Neuron (in vitro differentiated cells): ENCODE results near the gene ERAP2.

ENCODE experiments used
- H2AFZ ChIP-seq: one replicate; pipeline ENCODE4 v1.6.1; 2013; ENCODE audit warnings: low read depth, mild to moderate bottlenecking, inconsistent platforms, low read length, moderate library complexity
- H3K27me3 ChIP-seq: one replicate; pipeline ENCODE4 v1.6.1; 2013; ENCODE audit warnings: low read length; ENCODE audit not compliant: insufficient read depth
- H3K36me3 ChIP-seq: one replicate; pipeline ENCODE4 v1.6.1; 2013; ENCODE audit warnings: low read length; ENCODE audit not compliant: insufficient read depth
- H3K4me1 ChIP-seq: one replicate; pipeline ENCODE4 v1.6.1; 2013; ENCODE audit warnings: low read length; ENCODE audit not compliant: insufficient read depth
- H3K4me3 ChIP-seq: 2 replicates; pipeline ENCODE4 v1.5.1; 2013; ENCODE audit warnings: mild to moderate bottlenecking, low read length, moderate library complexity
- H3K9me3 ChIP-seq: one replicate; pipeline ENCODE4 v1.6.1; 2013; ENCODE audit warnings: low read length

ERAP2 gene

GRCh38 chr5:96851312-96852062 is 24.8 kb upstream of the ERAP2 start:
- Histone ChIP-seq H3K4me3 (no peak overlapping the region), H3K27me3 (no peaks in the 10 kb centered on the region), H3K9me3 (no peaks in the 10 kb centered on the region), H2AFZ (peak overlapping the region; percentile 44), H3K36me3 (no peaks in the 10 kb centered on the region), H3K4me1 (peaks cover 10% of the 10 kb centered on the region)

GRCh38 chr5:96852759-96853158 is 23.5 kb upstream of the ERAP2 start:
- H3K4me1 ChIP-seq: peaks cover 10% of the 10 kb centered on the region
- H3K4me3 ChIP-seq: no peak overlapping the region
- H2AFZ ChIP-seq: no peak overlapping the region
- H3K27me3 ChIP-seq: no peaks in the 10 kb centered on the region
- H3K36me3 ChIP-seq: no peaks in the 10 kb centered on the region
- H3K9me3 ChIP-seq: no peaks in the 10 kb centered on the region

- Histone ChIP-seq H3K36me3 (no peaks in the 10 kb centered on the region), H3K4me3 (no peak overlapping the region), H2AFZ (no peak overlapping the region), H3K27me3 (no peaks in the 10 kb centered on the region), H3K9me3 (no peaks in the 10 kb centered on the region), H3K4me1 (peaks cover 10% of the 10 kb centered on the region)
Measured at GRCh38 chr5:96854067-96854466, 22.2 kb upstream of the ERAP2 start.

GRCh38 chr5:96855031-96855872 is 21.0 kb upstream of the ERAP2 start:
- peaks cover 10% of the 10 kb centered on the region for H3K4me1 ChIP-seq
- H3K9me3 ChIP-seq: no peaks in the 10 kb centered on the region
- H3K36me3 ChIP-seq: no peaks in the 10 kb centered on the region
- no peak overlapping the region for H3K4me3 ChIP-seq
- H2AFZ ChIP-seq: no peak overlapping the region
- no peaks in the 10 kb centered on the region for H3K27me3 ChIP-seq

- Histone ChIP-seq H3K36me3 (no peaks in the 10 kb centered on the region), H2AFZ (no peak overlapping the region), H3K4me1 (peaks cover 6% of the 10 kb centered on the region), H3K27me3 (no peaks in the 10 kb centered on the region), H3K9me3 (no peaks in the 10 kb centered on the region), H3K4me3 (no peak overlapping the region)
Measured at GRCh38 chr5:96856371-96856770, 19.9 kb upstream of the ERAP2 start.

- Histone ChIP-seq H2AFZ (no peak overlapping the region), H3K36me3 (no peaks in the 10 kb centered on the region), H3K27me3 (no peaks in the 10 kb centered on the region), H3K4me1 (no peaks in the 10 kb centered on the region), H3K4me3 (no peak overlapping the region), H3K9me3 (no peaks in the 10 kb centered on the region)
Measured at GRCh38 chr5:96857454-96857853, 18.8 kb upstream of the ERAP2 start.

- H2AFZ ChIP-seq: no peak overlapping the region
- H3K4me1 ChIP-seq: no peaks in the 10 kb centered on the region
- no peaks in the 10 kb centered on the region for H3K36me3 ChIP-seq
- H3K27me3 ChIP-seq: no peaks in the 10 kb centered on the region
- H3K9me3 ChIP-seq: no peaks in the 10 kb centered on the region
- no peak overlapping the region for H3K4me3 ChIP-seq
Measured at GRCh38 chr5:96857924-96858323, 18.4 kb upstream of the ERAP2 start.

- Histone ChIP-seq H2AFZ (no peak overlapping the region), H3K4me3 (no peak overlapping the region), H3K9me3 (no peaks in the 10 kb centered on the region), H3K4me1 (no peaks in the 10 kb centered on the region), H3K27me3 (no peaks in the 10 kb centered on the region), H3K36me3 (no peaks in the 10 kb centered on the region)
Measured at GRCh38 chr5:96859375-96859774, 16.9 kb upstream of the ERAP2 start.

GRCh38 chr5:96861076-96861475 is 15.2 kb upstream of the ERAP2 start:
- H3K4me1 ChIP-seq: no peaks in the 10 kb centered on the region
- no peaks in the 10 kb centered on the region for H3K36me3 ChIP-seq
- no peak overlapping the region for H3K4me3 ChIP-seq
- no peaks in the 10 kb centered on the region for H3K27me3 ChIP-seq
- no peaks in the 10 kb centered on the region for H3K9me3 ChIP-seq
- no peak overlapping the region for H2AFZ ChIP-seq

- Histone ChIP-seq H3K36me3 (no peaks in the 10 kb centered on the region), H3K4me1 (no peaks in the 10 kb centered on the region), H3K4me3 (no peak overlapping the region), H3K9me3 (no peaks in the 10 kb centered on the region), H2AFZ (no peak overlapping the region), H3K27me3 (no peaks in the 10 kb centered on the region)
Measured at GRCh38 chr5:96863114-96863513, 13.2 kb upstream of the ERAP2 start.

- no peak overlapping the region for H2AFZ ChIP-seq
- no peaks in the 10 kb centered on the region for H3K36me3 ChIP-seq
- H3K9me3 ChIP-seq: no peaks in the 10 kb centered on the region
- H3K4me1 ChIP-seq: no peaks in the 10 kb centered on the region
- no peaks in the 10 kb centered on the region for H3K27me3 ChIP-seq
- H3K4me3 ChIP-seq: no peak overlapping the region
Measured at GRCh38 chr5:96863949-96864584, 12.2 kb upstream of the ERAP2 start.

- Histone ChIP-seq H3K27me3 (no peaks in the 10 kb centered on the region), H2AFZ (no peak overlapping the region), H3K4me1 (no peaks in the 10 kb centered on the region), H3K4me3 (no peak overlapping the region), H3K36me3 (no peaks in the 10 kb centered on the region), H3K9me3 (no peaks in the 10 kb centered on the region)
Measured at GRCh38 chr5:96864922-96865530, 11.3 kb upstream of the ERAP2 start.
